Measurements from ENCODE around the gene TIMP2.

Gene TIMP2

DNA sequence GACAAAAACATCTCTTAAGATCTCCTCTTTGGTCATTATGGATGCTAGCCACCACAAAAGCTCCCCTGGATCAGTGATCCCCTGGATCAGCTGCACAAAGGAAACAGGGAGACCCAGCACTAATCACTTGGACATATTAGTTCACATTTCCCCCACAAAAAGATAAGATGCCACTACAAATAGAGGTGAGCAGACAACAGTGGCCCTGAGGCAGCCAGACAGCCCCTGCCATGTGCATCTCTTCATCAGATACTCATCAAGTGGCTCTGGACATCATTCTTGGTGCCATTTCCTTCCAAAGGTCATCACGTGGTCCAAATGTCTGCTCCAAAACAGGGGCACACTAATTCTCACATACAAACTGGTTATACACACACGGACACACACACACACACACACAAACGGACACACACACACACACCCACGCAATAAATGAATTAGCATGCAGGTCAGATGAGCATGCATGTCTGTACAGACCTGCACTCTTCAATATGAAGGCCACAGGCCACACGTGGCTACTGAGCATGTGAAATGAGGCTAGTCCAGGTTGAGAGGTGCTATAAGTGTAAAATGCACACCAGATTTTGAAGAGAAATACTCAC, 88.7 kb downstream of the TIMP2 start:
- no peak for DNase-seq (ENCODE audit: low read depth)

DNA sequence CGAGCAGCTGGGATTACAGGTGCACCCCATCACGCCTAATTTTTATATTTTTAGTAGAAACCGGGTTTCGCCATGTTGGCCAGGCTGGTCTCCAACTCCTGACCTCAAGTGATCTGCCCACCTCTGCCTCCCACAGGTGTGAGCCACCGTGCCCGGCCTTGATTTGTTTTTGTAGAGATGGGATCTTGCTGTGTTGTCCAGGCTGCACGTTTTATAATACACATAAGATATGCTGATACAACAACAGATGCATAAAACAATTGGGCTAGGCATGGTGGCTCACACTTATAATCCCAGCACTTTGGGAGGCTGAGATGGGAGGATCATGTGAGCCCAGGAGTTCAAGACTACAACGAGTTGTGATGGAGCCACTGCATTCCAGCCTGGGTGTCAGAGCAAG, 90.6 kb downstream of the TIMP2 start:
- DNase-seq (ENCODE audit: low read depth): no peak

DNA sequence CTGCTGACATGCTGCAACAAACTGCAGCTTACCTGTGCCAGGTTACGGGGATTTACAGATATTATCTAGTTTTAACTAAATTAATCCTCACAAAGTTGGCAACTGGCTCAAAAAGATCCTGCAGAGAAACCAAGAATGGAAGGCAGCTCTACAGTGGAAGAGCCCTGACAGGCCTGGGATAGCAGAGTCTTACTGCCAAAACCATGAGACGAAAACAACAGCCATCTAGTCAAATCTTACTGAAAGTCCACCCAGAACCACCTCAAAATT, 92.7 kb downstream of the TIMP2 start:
- DNase-seq (ENCODE audit: low read depth): no peak

GRCh38 chr17:78831688-78832540, 93.3 kb downstream of the TIMP2 start:
- no peak for DNase-seq (ENCODE audit: low read depth)

GRCh38 chr17:78829477-78829876, 95.7 kb downstream of the TIMP2 start:
- no peak for DNase-seq (ENCODE audit: low read depth)

- no peak for DNase-seq (ENCODE audit: low read depth)
These were observed 96.6 kb downstream of the TIMP2 start for GRCh38 chr17:78828470-78829185.

DNA sequence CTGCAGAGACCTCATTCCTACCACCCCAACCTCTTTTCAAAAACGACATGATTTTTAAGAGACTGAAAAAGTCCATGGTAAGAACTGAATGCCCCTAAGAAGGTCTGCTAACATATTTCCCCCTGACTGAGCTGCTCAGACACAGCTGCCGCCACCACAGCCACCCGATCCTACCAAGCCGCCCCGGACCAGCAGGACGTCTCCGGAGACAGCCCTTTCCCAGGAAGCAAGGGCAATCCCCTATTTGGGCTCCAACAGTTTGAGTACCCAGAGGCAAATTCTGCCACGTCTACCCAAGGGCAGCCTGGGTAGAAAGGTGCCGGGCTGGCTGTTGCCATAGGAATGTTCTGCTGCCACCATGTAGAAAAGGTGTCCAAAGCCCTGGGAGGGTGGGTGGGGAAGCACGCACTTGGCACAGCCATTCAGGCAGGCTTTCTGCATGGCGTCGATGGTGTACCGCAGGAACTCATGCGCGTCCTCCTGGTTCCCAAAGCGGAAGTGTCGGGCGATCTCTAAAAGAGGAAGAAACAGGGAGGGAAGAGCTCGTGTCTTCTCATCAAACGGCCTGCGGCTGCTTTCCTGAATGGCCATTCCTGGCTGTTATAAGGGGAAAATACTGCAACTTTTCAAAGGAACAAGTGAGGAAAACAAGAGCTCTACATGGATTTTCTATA, 98.2 kb downstream of the TIMP2 start:
- no peak for DNase-seq (ENCODE audit: low read depth)

DNA sequence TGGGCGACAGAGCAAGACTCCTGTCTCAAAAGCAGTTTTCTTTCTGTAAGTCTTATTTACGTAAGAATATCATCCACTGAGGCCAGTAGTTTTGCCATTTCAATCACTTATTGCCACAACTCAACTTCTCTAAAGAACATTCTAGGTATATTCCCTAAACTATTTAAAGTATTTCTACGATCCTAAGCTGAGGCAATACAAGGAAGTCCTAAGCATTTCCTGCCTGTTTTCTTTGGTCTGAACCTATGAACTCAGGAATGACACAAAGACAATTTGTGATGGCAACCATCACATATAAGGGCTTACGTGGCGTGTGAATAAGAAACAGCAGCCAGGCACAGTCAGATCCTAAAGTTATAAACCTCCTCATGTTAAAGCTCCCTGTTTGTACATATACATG, 98.8 kb downstream of the TIMP2 start:
- no peak for DNase-seq (ENCODE audit: low read depth)

DNA sequence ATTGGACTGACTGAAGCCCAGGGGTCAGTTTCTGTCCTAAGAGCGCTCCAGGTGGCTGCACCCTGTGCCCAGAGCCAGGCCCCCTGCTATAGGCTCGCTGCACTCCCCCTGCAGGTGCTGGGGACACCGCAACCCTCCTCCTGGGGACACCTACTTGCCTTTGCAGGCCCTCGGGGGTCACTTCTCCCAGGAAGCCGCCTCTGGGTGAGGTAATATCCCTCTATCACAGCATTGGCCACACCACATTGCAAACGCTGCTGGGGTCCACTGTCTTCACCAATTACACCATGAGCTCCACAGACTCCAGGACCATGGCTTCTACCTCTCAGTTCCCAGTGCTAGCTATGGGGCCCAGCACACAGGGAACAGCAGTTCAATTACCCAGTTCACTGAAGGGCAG, 99.5 kb downstream of the TIMP2 start:
- DNase-seq (ENCODE audit: low read depth): no peak

- no peak for DNase-seq (ENCODE audit: low read depth)
These were observed 100.9 kb downstream of the TIMP2 start for GRCh38 chr17:78824240-78824639.

DNA sequence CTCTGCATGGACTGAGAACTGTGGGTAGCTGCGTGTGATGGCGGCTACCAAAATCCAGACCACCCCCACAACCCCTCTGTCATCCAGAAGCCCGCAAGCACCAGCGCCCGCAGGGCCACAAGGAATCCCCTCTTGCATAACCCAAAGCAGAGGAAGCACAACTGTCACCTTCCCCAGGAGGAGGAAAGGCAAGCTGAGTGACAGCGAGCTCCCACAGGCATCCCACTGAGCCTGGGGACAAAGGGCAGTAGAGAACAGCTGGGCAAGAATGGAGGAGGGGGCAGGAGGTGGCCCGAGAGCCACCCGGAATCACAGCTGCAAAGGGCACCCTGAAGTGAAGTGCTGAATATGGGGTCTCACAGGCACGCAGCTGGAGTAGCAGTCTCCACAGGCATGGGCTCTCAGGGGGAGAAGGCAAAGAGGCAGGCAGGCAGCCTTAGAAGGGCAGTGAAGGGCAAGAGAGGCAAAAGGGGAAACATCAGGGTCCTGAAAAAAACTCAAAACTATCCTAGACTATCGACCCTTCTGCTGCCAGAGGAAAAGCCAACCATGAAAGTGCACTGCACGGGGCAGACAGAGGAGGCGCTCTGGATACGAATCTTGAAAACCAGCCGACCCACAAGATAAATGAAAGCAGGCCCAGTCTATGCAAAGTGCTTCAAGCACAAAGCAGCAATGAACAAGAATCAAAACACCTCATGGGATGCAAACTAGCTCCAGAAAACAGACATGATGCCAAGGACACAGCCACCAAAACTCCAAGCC, 101.7 kb downstream of the TIMP2 start:
- no peak for DNase-seq (ENCODE audit: low read depth)

GRCh38 chr17:78822552-78822951, 102.6 kb downstream of the TIMP2 start:
- no peak for DNase-seq (ENCODE audit: low read depth)

- DNase-seq (ENCODE audit: low read depth): no peak
These were observed 103.2 kb downstream of the TIMP2 start for GRCh38 chr17:78821961-78822360.

DNA sequence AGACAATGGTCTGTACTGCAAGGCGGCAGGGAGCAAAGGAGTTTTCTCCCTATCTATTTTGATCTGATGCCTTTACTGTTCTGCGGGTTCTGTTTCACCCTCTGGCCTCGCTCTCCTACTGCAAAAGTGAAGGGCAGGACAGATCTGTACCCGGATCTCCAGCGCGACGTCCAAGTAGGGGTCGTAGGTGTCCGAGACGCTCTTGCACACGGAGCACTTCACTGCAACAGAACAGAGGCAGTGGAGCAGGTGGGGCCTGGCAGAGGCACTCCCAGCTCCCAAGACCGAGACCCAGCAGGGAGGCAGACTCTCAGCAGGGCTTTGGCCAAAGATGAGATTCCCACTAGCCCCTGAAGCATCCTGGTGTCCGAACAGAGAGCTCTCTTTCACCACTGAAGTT, 104.3 kb downstream of the TIMP2 start:
- DNase-seq (ENCODE audit: low read depth): no peak

DNA sequence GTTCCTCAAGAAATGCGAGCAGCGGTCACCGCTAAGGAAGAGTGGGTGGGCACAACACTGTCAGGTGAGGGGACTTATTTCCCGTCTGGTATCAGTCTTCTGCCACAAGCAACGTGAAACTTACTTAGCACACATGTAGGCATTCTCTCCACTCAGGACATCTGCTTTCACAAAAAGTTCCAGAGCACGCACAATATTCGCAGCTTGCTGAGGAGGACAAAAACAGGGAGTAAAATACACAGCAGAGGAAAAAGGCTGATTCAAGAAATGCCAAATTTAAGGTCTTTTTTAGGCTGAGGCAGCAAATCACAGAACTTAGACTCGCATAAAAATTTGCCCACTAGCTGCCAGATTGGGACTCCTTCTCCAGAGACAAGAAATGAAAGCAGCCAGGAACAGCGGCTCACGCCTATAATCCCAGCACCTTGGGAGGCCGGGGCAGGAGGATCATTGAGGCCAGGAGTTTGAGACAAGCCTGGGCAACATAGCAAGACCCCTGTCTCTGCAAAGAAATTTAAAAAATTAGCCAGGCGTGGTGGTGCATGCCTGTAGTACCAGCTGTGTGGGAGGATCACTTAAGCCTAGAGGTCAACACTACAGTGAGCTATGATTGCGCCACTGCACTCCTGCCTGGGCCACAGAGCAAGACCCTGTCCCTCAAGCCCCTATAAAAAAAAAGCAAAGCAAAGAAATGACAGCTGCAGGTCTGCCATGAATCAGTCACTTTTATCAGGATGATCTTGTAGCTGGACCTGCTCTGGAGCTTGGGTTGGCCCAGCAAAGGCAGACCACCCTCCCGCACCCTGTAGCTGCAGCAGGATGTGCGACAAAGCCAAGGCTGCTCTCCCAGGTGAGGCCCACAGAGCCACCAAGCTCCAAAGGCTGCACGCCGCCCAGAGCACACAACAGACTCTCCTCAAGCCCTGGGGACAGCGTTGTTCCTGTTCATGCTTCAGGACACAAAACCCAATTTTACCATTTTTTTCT, 105.1 kb downstream of the TIMP2 start:
- DNase-seq (ENCODE audit: low read depth): no peak

- DNase-seq (ENCODE audit: low read depth): no peak
These were observed 105.8 kb downstream of the TIMP2 start for GRCh38 chr17:78819402-78819801.

- DNase-seq (ENCODE audit: low read depth): no peak
These were observed 106.3 kb downstream of the TIMP2 start for GRCh38 chr17:78818932-78819331.

DNA sequence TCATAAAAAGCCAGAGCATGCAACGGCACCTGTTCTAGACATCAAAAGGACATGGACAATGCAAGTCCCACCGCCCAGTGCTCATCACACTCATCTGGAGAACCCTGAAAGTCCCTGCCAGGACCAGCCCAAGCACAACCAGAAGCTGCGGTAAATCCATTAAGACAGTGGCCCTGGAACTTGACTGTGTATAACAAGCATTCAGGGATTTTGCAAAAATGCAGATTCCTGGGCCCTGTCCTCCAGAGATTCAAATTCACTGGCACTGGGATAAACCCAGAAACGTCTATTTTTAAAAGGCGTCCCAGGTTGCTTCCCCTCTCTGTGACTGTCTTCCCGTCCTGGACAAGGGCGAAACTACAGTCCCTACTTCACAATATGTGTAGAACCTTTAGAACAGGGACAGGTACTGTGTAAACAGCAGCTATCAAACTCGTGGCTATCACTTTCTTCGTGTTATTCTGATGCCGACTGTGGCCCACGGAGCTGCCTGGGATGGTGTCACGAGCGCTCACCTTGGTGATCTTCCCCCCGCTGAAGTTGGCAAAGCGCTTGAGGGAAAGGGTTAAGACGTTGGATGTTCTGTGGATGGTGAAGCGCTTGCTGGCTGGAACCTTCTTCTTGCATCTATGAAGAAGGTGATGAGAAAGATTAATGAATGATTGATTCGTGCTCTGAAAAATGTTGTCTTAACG, 106.9 kb downstream of the TIMP2 start:
- no peak for DNase-seq (ENCODE audit: low read depth)

DNA sequence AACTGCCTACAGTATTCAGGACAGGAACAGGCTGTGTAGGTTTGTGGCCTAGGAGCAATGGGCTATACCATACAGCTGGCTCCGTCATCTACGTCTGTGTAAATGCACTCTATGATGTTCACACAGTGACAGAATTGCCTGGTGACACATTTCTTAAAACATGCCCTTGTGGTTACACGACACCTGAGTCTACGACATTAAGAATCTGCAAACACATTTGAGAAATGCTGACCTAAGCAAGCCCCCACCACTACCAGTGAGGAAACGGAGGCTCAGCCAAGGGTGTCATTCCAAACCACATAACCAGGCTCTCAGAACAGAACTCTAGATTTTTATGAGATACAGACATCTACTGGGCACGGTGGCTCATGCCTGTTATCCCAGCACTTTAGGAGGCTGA, 108.1 kb downstream of the TIMP2 start:
- DNase-seq (ENCODE audit: low read depth): peak; percentile 50

- DNase-seq (ENCODE audit: low read depth): no peak
These were observed 109.5 kb downstream of the TIMP2 start for GRCh38 chr17:78815696-78816095.
